AG09309 (cell line): Measurements from ENCODE around the gene EPRS1.
A peak's percentile ranks its signal among the peaks of the same experiment; 100 is the strongest.

Source experiments
- DNase-seq: peaks from one replicate; pipeline ENCODE4 v3.0.0-alpha.2; 2010; ENCODE audit warnings: low read depth
- H3K4me3 ChIP-seq: 2 replicates; pipeline ENCODE4 v1.5.1; 2011; ENCODE audit warnings: mild to moderate bottlenecking, low read depth, low read length, moderate library complexity; ENCODE audit not compliant: control insufficient read depth
- TF ChIP-seq, protein P1 (sequence below): IDR thresholded peaks from 2 replicates; pipeline ENCODE4 v1.5.1; 2011; ENCODE audit warnings: mild to moderate bottlenecking, low read depth, low read length, inconsistent platforms; ENCODE audit not compliant: insufficient read depth, control insufficient read depth; ENCODE audit errors: missing control alignments

The EPRS1 gene

DNA sequence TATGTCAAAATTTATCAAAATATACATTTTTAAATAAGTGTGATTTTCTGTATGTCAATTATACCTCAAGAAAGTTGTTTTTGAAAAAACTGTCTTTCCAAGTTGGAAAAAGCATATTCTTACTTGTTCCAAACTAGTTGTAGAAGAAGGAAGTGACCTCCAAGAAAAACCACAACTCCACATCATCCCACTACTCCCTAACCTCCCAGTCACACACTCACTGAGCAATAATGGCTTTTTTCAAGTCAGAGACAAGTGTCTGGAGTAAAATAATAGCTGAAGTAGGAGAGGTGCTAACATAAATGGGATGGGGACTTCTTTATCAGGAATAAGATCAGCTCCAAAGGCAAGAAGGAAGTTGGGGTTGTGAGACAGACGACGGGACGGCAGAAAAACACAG, 13.4 kb downstream of the EPRS1 start:
- TF ChIP-seq, protein P1, sequence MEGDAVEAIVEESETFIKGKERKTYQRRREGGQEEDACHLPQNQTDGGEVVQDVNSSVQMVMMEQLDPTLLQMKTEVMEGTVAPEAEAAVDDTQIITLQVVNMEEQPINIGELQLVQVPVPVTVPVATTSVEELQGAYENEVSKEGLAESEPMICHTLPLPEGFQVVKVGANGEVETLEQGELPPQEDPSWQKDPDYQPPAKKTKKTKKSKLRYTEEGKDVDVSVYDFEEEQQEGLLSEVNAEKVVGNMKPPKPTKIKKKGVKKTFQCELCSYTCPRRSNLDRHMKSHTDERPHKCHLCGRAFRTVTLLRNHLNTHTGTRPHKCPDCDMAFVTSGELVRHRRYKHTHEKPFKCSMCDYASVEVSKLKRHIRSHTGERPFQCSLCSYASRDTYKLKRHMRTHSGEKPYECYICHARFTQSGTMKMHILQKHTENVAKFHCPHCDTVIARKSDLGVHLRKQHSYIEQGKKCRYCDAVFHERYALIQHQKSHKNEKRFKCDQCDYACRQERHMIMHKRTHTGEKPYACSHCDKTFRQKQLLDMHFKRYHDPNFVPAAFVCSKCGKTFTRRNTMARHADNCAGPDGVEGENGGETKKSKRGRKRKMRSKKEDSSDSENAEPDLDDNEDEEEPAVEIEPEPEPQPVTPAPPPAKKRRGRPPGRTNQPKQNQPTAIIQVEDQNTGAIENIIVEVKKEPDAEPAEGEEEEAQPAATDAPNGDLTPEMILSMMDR: no peak
- DNase-seq: no peak
- no peak overlapping the region for H3K4me3 ChIP-seq

DNA sequence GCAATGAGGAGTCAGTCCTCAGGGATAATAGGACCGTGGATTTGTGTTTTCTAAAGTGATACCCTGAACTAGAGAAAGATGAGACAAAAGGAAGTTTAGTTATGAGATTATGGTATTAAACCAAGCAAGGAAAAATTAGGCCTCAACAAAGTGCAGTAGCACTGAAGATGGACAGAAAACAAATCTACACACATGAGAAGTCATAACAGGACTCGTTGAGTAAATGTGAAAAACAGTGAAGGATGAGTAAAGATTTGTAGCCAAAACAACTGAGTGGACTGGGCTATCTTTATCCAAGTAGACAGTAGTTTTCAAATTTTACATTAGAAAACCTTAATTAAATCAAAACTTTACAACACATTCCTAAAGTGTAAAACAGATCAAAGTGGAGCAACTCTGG, 15.0 kb downstream of the EPRS1 start:
- TF ChIP-seq, protein P1: no peak
- no peak for DNase-seq
- H3K4me3 ChIP-seq: no peak overlapping the region

DNA sequence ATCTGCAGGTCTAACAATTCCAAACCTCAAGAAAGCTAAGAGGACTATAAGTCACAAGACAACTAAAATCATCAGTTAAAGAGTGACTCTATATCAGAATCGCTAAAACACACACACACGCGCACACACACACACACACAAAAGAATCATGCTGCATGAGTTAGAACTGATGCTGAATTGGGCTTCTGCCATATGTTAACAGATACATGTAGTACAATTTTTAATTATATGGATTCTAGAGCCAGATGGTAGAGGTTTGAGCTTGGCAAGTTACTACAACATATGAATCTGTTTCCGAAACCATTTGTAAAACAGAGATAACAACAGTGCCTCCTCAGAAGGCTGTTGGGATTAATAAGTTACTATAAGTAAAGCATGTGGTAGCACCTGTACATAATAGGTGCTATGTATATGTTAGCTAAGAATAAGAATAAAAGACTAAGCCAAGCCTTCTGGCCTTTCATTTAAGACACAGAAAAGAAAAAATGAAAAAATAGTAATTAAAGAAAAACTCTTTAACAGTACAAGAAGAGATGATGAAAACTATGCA, 17.9 kb downstream of the EPRS1 start:
- no peak overlapping the region for H3K4me3 ChIP-seq
- no peak for DNase-seq
- TF ChIP-seq, protein P1: no peak

DNA sequence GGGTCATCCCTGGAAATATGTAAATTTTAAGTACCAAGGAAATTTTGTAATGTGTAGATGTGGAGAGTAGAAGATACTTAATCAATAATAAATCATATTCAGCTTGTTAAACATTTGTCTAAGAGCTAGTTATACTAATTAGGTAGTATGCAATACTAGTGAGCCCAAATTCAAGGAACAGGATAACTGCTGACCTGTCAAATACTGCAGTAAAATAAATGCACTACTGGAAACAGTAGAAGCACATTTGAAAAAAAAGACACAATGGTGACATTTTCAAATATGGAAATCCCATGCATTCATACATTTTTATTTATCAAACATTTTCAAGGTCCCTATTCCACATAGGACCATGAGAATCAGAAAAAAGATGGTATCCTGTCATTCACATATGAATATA, 27.2 kb downstream of the EPRS1 start:
- TF ChIP-seq, protein P1: no peak
- no peak for DNase-seq
- H3K4me3 ChIP-seq: no peak overlapping the region

DNA sequence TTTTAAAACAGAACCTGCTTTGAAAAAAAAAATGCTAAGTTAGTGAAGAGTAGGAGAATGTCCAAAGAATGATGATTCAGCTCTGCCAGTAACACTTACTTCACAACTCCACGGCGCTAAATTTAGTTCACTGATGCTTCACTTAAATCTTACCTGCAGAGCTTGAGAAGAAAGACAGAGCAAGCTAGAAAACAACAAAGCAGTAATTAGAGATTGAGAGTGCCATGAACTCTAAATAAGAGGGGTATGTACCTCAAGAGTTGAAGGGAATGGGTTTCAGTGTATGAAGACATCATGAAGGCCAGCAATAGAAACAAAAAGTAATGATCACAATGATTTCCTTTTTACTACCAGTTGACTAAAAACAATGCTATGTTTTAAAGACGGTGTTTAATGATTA, 32.8 kb downstream of the EPRS1 start:
- DNase-seq: peak; percentile 10
- TF ChIP-seq, protein P1: no peak

DNA sequence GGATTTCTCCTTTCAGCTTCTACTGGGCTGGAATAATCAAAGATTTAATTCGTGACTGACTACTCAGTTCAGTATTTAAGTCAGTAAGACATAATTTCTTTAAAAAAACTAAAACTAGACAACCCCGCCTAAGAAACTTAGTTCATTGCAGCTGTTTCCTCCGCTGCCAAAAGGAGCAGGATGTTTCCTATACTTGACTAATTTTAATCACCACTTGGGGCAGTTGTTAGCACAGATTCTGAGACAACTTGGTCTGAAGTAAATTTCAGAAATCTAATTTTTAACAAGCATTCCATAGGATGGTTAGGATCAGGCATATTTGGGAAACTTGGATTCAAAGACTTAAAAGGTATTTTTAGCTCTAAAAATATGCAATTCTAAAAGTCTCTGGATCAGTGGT, 34.0 kb downstream of the EPRS1 start:
- TF ChIP-seq, protein P1: peak; percentile 30
- DNase-seq: peak; percentile 14
- no peak overlapping the region for H3K4me3 ChIP-seq

More for the DNA sequence above, 32.8 kb downstream of the EPRS1 start:
- H3K4me3 ChIP-seq: no peak overlapping the region

DNA sequence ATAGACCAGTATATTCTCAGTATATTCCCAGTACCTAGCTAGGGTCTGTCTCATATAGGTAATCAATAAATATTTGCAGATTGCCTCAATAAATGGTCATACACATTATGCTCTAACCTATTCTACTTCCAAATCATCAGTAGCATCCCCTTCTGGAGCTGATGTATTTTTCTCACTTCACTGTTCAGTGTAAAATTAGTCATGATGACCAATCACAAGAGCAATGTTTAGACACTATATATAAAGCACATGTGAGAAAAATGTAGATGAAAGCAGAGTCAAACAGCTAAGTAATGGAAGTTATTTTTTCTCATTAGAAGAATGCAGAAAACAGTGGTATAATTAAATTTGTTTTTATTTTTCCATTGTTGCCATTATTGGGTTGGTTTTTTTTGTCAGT, 34.7 kb downstream of the EPRS1 start:
- no peak overlapping the region for H3K4me3 ChIP-seq
- TF ChIP-seq, protein P1: no peak
- DNase-seq: no peak
